Prostate gland (tissue), 2 donors: Measurements from ENCODE around the gene DHX32.

Source experiments
- POLR2AphosphoS5 ChIP-seq: sonication (generic); formaldehyde crosslinking; IDR thresholded peaks from one replicate; pipeline ENCODE4 v1.6.1; 2017; ENCODE audit warnings: antibody characterized with exemption
- TF ChIP-seq, protein P1 (sequence below), 4 experiments: fragments of 200-600 bp in 2 of 4; fragments of 450-650 bp in 2 of 4; sonication (generic) in 2 of 4; IDR thresholded peaks; 1 replicate in 3 of 4; 2 replicates in 1 of 4; pipeline ENCODE4 v1.5.1; 2016 to 2019; ENCODE audit warnings: antibody characterized with exemption in 4 of 4, mild to moderate bottlenecking in 2 of 4, moderate library complexity in 2 of 4

- TF ChIP-seq, protein P1, sequence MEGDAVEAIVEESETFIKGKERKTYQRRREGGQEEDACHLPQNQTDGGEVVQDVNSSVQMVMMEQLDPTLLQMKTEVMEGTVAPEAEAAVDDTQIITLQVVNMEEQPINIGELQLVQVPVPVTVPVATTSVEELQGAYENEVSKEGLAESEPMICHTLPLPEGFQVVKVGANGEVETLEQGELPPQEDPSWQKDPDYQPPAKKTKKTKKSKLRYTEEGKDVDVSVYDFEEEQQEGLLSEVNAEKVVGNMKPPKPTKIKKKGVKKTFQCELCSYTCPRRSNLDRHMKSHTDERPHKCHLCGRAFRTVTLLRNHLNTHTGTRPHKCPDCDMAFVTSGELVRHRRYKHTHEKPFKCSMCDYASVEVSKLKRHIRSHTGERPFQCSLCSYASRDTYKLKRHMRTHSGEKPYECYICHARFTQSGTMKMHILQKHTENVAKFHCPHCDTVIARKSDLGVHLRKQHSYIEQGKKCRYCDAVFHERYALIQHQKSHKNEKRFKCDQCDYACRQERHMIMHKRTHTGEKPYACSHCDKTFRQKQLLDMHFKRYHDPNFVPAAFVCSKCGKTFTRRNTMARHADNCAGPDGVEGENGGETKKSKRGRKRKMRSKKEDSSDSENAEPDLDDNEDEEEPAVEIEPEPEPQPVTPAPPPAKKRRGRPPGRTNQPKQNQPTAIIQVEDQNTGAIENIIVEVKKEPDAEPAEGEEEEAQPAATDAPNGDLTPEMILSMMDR (IDR thresholded peaks at IDR 0.05) = no peak
- TF ChIP-seq POLR2AphosphoS5 = peak; percentile 65
Observed at GRCh38 chr10:125836746-125837145, 44.3 kb downstream of the DHX32 start.
